ENCODE results near the gene SLC26A2. TPM values are rescaled to one million over a fixed set of nuclear protein-coding genes. Genes with fewer than 3 reads are reported as not detected.

The SLC26A2 gene
- total RNA-seq, 4 donors from 2014 or later = 10.1 to 13.6 (median 12.8) TPM

- 96 to 97% methylated on average over 3 of the region's 3 CpGs for WGBS, 2 donors
- Histone ChIP-seq H3K4me1 (peaks cover 4 to 5% of the 10 kb centered on the region in 2 donors), H3K9me3 (no peaks in the 10 kb centered on the region), H3K27me3 (no peaks in the 10 kb centered on the region), H3K27ac (no peak overlapping the region), H3K36me3 (peaks cover 48 to 57% of the 10 kb centered on the region in 2 donors), H3K4me3 (replicated peaks in 1 of 3) (no peak overlapping the region)
- no peak for TF ChIP-seq CTCF (IDR thresholded peaks at IDR 0.05)
- no peak for TF ChIP-seq POLR2A (IDR thresholded peaks at IDR 0.05)
- no peak for DNase-seq
- intact Hi-C loops (cut with DNase I) = no loop called here
Observed at GRCh38 chr5:150015415-150015814, 54.9 kb downstream of the SLC26A2 start.

DNA sequence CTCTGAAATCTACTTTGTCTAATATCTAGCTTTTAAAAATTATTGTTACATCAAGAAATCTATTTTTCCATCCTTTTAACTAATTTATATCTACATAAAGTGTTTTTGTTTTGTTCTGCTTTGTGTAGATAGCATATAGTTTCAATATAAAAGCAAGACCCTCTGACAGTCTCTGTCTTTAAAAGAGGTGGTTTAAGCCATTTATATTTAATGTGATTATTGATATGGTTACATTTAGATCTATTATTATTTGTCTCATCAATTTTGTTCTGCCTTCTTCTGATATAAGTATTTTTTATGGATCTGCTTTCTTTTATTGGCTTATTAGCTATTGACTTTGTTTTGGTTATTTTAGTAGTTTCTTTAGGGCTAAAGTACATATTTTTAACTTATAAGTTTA lies 56.0 kb downstream of the SLC26A2 start:
- Histone ChIP-seq H3K36me3 (peaks cover 39 to 47% of the 10 kb centered on the region in 2 donors), H3K9me3 (no peaks in the 10 kb centered on the region), H3K27ac (no peak overlapping the region), H3K4me3 (replicated peaks in 1 of 3) (no peak overlapping the region), H3K4me1 (peaks cover 15 to 16% of the 10 kb centered on the region in 2 donors), H3K27me3 (no peaks in the 10 kb centered on the region)
- no peak for DNase-seq
- intact Hi-C loops (cut with DNase I) = no loop called here
- TF ChIP-seq POLR2A (IDR thresholded peaks at IDR 0.05) (no peak), CTCF (IDR thresholded peaks at IDR 0.05) (no peak)

DNA sequence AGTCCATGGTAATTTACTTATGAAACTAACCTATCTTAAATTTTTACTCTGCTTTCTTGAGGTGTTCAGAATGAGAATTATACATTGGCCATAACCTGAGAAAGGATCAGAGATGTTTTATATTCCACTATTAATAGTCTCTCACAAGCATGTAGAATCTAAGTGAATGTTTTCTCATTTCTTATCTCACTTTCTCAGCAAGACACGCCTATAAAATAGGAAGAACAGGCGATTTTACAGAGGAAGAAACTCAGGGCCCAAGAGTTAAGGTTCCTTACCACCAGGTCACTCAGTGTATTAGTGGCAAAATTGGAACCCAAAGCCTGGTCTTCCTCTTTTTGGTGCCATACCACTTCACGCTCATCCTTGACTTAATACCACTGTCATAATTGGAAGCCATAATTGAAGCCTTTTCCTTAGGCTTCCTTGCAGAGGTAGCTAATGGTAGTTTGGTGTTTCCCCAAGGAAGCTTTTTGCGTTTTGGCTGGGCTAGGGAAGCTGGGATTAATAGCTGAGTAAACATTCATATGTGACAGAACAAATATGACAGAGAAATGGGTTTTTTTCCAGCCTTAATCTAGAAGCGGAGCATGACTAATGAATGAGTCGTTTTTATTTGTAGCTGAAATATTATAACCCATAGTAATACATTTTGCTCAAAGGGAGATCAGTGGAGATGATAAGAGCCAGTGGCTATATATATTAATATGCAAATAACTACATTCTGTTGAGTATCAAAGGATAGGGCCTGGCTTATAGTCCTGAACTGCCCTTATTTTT lies 56.9 kb downstream of the SLC26A2 start:
- no peaks in the 10 kb centered on the region for H3K9me3 ChIP-seq
- intact Hi-C loops (cut with DNase I) = no loop called here
- peaks cover 35 to 38% of the 10 kb centered on the region in 2 donors for H3K36me3 ChIP-seq
- DNase-seq = no peak
- TF ChIP-seq POLR2A (IDR thresholded peaks at IDR 0.05) (no peak), CTCF (IDR thresholded peaks at IDR 0.05) (no peak)
- no peaks in the 10 kb centered on the region for H3K27me3 ChIP-seq
- peaks cover 21 to 25% of the 10 kb centered on the region in 2 donors for H3K4me1 ChIP-seq
- 91 to 92% methylated on average over 6 of the region's 6 CpGs for WGBS, 2 donors
- H3K27ac ChIP-seq = no peak overlapping the region
- no peak overlapping the region for H3K4me3 ChIP-seq (replicated peaks in 1 of 3)

- H3K9me3 ChIP-seq = no peaks in the 10 kb centered on the region
- TF ChIP-seq POLR2A (IDR thresholded peaks at IDR 0.05) (no peak), CTCF (IDR thresholded peaks at IDR 0.05) (no peak)
- 96 to 97% methylated on average over 1 of the region's 1 CpG for WGBS, 2 donors
- DNase-seq = no peak
- H3K27me3 ChIP-seq = no peaks in the 10 kb centered on the region
- H3K4me1 ChIP-seq = peaks cover 25 to 34% of the 10 kb centered on the region in 2 donors
- H3K27ac ChIP-seq = peak overlapping the region; percentile 89 to 95 (median 92)
- H3K36me3 ChIP-seq = peaks cover 18 to 27% of the 10 kb centered on the region in 2 donors
- no peak overlapping the region for H3K4me3 ChIP-seq (replicated peaks in 1 of 3)
- intact Hi-C loops (cut with DNase I) = no loop called here
Observed at GRCh38 chr5:150020249-150020648, 59.7 kb downstream of the SLC26A2 start.

GRCh38 chr5:150021491-150022157 lies 61.1 kb downstream of the SLC26A2 start:
- no peaks in the 10 kb centered on the region for H3K9me3 ChIP-seq
- H3K36me3 ChIP-seq = peaks cover 22 to 25% of the 10 kb centered on the region in 2 donors
- no peaks in the 10 kb centered on the region for H3K27me3 ChIP-seq
- WGBS, 2 donors = 85 to 87% methylated on average over 13 of the region's 13 CpGs
- peaks cover 25 to 34% of the 10 kb centered on the region in 2 donors for H3K4me1 ChIP-seq
- TF ChIP-seq CTCF (IDR thresholded peaks at IDR 0.05) (no peak), POLR2A (IDR thresholded peaks at IDR 0.05) (no peak)
- intact Hi-C loops (cut with DNase I) = no loop called here
- peak; percentile 5 to 29 for DNase-seq
- H3K27ac ChIP-seq = peak overlapping the region; percentile 89 to 95 (median 92)
- no peak overlapping the region for H3K4me3 ChIP-seq (replicated peaks in 1 of 3)

Measured in thyroid gland (tissue), 4 donors.